Measurements from ENCODE around the gene KLHL4.
"Not testable (repeated sequence)": the region's sequence is repeated elsewhere in the genome, so short reads cannot be mapped to it uniquely, and the experiment has no call there.

Gene KLHL4

DNA sequence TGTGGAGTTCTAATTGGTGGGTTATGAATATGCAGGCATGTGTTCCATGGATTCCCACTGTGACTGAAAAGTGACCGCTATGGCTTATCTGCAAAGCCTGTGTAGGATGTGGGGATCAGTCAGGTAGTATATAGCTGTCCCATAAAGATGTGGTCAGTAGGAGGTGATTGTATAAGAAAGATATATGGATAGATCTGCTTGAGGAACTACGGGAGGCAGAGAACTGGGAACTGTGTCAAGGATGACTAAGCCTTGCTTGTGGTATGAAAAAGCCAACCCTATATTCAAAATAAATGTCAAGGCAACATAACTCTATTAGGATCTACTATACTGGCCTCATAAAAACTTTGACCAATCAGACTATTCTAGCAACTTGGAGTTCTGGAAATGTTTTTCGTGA lies 185.2 kb downstream of the KLHL4 start:
- no peaks in the 10 kb centered on the region for H3K27me3 ChIP-seq
- DNase-seq: no peak
- TF ChIP-seq, protein P1, sequence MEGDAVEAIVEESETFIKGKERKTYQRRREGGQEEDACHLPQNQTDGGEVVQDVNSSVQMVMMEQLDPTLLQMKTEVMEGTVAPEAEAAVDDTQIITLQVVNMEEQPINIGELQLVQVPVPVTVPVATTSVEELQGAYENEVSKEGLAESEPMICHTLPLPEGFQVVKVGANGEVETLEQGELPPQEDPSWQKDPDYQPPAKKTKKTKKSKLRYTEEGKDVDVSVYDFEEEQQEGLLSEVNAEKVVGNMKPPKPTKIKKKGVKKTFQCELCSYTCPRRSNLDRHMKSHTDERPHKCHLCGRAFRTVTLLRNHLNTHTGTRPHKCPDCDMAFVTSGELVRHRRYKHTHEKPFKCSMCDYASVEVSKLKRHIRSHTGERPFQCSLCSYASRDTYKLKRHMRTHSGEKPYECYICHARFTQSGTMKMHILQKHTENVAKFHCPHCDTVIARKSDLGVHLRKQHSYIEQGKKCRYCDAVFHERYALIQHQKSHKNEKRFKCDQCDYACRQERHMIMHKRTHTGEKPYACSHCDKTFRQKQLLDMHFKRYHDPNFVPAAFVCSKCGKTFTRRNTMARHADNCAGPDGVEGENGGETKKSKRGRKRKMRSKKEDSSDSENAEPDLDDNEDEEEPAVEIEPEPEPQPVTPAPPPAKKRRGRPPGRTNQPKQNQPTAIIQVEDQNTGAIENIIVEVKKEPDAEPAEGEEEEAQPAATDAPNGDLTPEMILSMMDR (IDR thresholded peaks at IDR 0.05; ENCODE audit: low read depth, low read length): no peak

DNA sequence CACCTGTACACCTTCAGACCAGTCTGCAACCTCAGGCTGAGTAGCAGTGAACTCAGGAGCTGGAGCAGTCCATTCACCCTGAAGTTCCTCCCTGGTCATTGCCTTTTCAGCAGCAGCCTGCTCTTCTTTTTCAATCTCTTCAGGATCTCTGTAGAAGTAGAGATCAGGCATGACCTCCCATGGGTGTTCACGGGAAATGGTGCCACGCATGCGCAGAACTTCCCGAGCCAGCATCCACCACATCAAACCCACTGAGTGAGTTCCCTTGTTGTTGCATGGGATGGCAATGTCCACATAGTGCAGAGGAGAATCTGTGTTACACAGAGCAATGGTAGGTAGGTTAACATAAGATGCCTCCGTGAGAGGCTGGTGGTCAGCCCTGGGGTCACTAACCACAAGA lies 185.9 kb downstream of the KLHL4 start:
- not testable (repeated sequence) for H3K4me1 ChIP-seq; H3K9me3 ChIP-seq; H3K27me3 ChIP-seq; H3K36me3 ChIP-seq; DNase-seq; H3K4me3 ChIP-seq (ENCODE audit: low read depth, low read length)

More for the DNA sequence above, 185.2 kb downstream of the KLHL4 start:
- Histone ChIP-seq H3K9me3 (no peaks in the 10 kb centered on the region), H3K4me3 (ENCODE audit: low read depth, low read length) (no peak overlapping the region), H3K4me1 (no peaks in the 10 kb centered on the region), H3K36me3 (no peaks in the 10 kb centered on the region)

DNA sequence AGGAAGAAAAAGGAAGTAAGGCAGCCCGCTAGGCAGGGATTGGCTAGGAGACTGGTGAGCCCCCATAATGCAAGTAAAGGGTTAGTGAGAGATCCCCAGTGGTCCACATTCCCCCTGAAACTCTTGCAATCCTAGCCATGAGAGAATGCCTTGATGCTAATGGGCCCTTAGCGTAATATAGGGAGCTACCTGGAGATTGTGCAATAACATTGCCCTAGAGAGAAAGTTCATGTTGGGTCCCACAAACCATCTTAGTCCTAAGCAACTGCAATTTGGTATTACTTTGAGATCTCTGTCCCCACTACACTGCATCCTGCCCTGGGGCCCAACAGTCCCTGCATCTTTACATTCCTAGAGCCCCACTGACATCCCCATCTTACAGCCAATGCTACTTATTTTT lies 188.5 kb downstream of the KLHL4 start:
- Histone ChIP-seq H3K4me1 (no peaks in the 10 kb centered on the region), H3K9me3 (no peaks in the 10 kb centered on the region), H3K36me3 (no peaks in the 10 kb centered on the region), H3K27me3 (no peaks in the 10 kb centered on the region), H3K4me3 (ENCODE audit: low read depth, low read length) (no peak overlapping the region)
- TF ChIP-seq, protein P1 (IDR thresholded peaks at IDR 0.05; ENCODE audit: low read depth, low read length): no peak
- DNase-seq: no peak

DNA sequence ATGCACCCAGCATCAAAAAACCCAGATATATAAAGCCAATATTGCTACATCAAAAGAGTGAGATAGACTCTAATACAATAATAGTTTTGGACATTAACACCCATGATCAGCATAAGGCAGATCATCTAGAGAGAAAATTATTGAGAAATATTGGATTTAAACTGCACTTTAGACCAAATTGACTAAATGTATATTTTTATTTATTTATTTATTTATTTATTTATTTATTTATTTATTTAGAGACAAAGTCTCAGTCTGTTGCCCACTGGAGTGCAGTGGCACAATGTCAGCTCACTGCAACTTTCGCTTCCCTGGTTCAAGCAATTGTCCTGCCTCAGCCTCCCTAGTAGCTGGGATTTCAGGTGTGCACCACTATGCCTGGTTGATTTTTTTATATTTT lies 193.0 kb downstream of the KLHL4 start:
- H3K27me3 ChIP-seq: no peaks in the 10 kb centered on the region
- H3K4me1 ChIP-seq: no peaks in the 10 kb centered on the region
- H3K4me3 ChIP-seq (ENCODE audit: low read depth, low read length): no peak overlapping the region
- H3K9me3 ChIP-seq: no peaks in the 10 kb centered on the region
- no peak for DNase-seq
- no peaks in the 10 kb centered on the region for H3K36me3 ChIP-seq
- TF ChIP-seq, protein P1 (IDR thresholded peaks at IDR 0.05; ENCODE audit: low read depth, low read length): no peak
